ENCODE results near the gene HNRNPD. TPM values are rescaled to one million over a fixed set of nuclear protein-coding genes. Genes with fewer than 3 reads are reported as not detected.

HNRNPD gene
- polyA plus RNA-seq, 1 donor from 2014 or later, result 144 TPM

DNA sequence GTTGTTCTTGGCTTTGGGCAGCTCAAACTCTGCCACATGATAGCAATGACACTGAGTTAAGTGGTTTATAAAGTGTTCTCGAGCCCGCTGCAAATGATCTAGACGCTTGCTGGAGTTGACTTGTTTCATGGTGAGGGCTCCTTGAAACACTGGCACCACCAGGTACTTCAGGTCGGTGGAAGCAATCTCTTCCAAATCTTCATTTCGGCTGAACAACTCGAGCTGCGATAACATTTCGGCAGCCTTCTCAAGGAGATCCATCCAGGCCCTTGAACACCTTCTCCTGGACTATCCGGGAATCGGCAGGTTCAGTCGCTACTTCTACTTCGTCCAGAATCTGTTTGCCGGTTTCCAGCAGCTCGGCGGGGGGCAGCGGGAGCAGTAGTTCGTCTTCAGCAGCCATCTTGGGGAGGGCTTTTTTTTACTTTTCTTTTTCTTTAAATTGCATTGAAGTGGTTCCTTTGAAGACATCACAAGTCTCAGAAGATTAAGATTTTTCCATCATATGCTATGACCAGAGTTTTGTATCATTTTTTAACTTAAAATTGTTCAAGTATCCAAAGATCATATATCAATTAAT is 28.5 kb upstream of the HNRNPD start:
- H3K36me3 ChIP-seq (ENCODE audit: insufficient read depth, low read length), result no peaks in the 10 kb centered on the region
- H2AFZ ChIP-seq (ENCODE audit: low read depth, low read length), result no peak overlapping the region
- H3K27ac ChIP-seq (ENCODE audit: low read length), result no peak overlapping the region
- no peaks in the 10 kb centered on the region for H4K20me1 ChIP-seq (ENCODE audit: insufficient read depth)
- TF ChIP-seq POLR2AphosphoS5 (IDR thresholded peaks at IDR 0.05), result no peak
- no peak for TF ChIP-seq RAD21 (conservative IDR thresholded peaks at IDR 0.05)
- no peak for TF ChIP-seq EZH2 (IDR thresholded peaks at IDR 0.05; ENCODE audit: borderline replicate concordance, insufficient read depth, low read length, poor library complexity, severe bottlenecking)
- TF ChIP-seq REST (IDR thresholded peaks at IDR 0.05; ENCODE audit: borderline replicate concordance), result no peak
- TF ChIP-seq TAF1 (IDR thresholded peaks at IDR 0.05; ENCODE audit: low read depth), result no peak
- no peak for TF ChIP-seq SMC3 (conservative IDR thresholded peaks at IDR 0.05; ENCODE audit: poor library complexity)
- no peak for TF ChIP-seq MXI1 (conservative IDR thresholded peaks at IDR 0.05; ENCODE audit: poor library complexity, severe bottlenecking)
- TF ChIP-seq, protein P1, sequence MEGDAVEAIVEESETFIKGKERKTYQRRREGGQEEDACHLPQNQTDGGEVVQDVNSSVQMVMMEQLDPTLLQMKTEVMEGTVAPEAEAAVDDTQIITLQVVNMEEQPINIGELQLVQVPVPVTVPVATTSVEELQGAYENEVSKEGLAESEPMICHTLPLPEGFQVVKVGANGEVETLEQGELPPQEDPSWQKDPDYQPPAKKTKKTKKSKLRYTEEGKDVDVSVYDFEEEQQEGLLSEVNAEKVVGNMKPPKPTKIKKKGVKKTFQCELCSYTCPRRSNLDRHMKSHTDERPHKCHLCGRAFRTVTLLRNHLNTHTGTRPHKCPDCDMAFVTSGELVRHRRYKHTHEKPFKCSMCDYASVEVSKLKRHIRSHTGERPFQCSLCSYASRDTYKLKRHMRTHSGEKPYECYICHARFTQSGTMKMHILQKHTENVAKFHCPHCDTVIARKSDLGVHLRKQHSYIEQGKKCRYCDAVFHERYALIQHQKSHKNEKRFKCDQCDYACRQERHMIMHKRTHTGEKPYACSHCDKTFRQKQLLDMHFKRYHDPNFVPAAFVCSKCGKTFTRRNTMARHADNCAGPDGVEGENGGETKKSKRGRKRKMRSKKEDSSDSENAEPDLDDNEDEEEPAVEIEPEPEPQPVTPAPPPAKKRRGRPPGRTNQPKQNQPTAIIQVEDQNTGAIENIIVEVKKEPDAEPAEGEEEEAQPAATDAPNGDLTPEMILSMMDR (IDR thresholded peaks at IDR 0.05; ENCODE audit: poor library complexity, severe bottlenecking), result no peak
- no peak for TF ChIP-seq EP300 (conservative IDR thresholded peaks at IDR 0.05; ENCODE audit: poor library complexity, severe bottlenecking)
- H3K4me3 ChIP-seq (ENCODE audit: low read length), result no peak overlapping the region
- no peaks in the 10 kb centered on the region for H3F3A ChIP-seq (ENCODE audit: insufficient read depth, low read length, poor library complexity, severe bottlenecking)
- no peaks in the 10 kb centered on the region for H3K9me3 ChIP-seq (ENCODE audit: low read length)
- no peaks in the 10 kb centered on the region for H3K79me2 ChIP-seq (replicated peaks; ENCODE audit: insufficient read depth, low read length)
- H3K4me2 ChIP-seq (ENCODE audit: low read length), result no peak overlapping the region
- no peaks in the 10 kb centered on the region for H3K9me2 ChIP-seq (ENCODE audit: insufficient read depth, low read length)
- H3K27me3 ChIP-seq (ENCODE audit: insufficient read depth, low read depth, low read length), result no peaks in the 10 kb centered on the region
- H3K9ac ChIP-seq (ENCODE audit: low read length), result no peak overlapping the region

GRCh38 chr4:82401600-82401999 is 27.8 kb upstream of the HNRNPD start:
- TF ChIP-seq POLR2AphosphoS5 (IDR thresholded peaks at IDR 0.05) (no peak), MXI1 (conservative IDR thresholded peaks at IDR 0.05; ENCODE audit: poor library complexity, severe bottlenecking) (no peak), RAD21 (conservative IDR thresholded peaks at IDR 0.05) (no peak), SMC3 (conservative IDR thresholded peaks at IDR 0.05; ENCODE audit: poor library complexity) (no peak), EP300 (conservative IDR thresholded peaks at IDR 0.05; ENCODE audit: poor library complexity, severe bottlenecking) (no peak), TAF1 (IDR thresholded peaks at IDR 0.05; ENCODE audit: low read depth) (no peak), REST (IDR thresholded peaks at IDR 0.05; ENCODE audit: borderline replicate concordance) (no peak), EZH2 (IDR thresholded peaks at IDR 0.05; ENCODE audit: borderline replicate concordance, insufficient read depth, low read length, poor library complexity, severe bottlenecking) (no peak)
- TF ChIP-seq, protein P1 (IDR thresholded peaks at IDR 0.05; ENCODE audit: poor library complexity, severe bottlenecking), result no peak
- Histone ChIP-seq H4K20me1 (ENCODE audit: insufficient read depth) (no peaks in the 10 kb centered on the region), H2AFZ (ENCODE audit: low read depth, low read length) (no peak overlapping the region), H3F3A (ENCODE audit: insufficient read depth, low read length, poor library complexity, severe bottlenecking) (no peaks in the 10 kb centered on the region), H3K36me3 (ENCODE audit: insufficient read depth, low read length) (no peaks in the 10 kb centered on the region), H3K4me2 (ENCODE audit: low read length) (no peak overlapping the region), H3K9me2 (ENCODE audit: insufficient read depth, low read length) (no peaks in the 10 kb centered on the region), H3K9me3 (ENCODE audit: low read length) (no peaks in the 10 kb centered on the region), H3K27me3 (ENCODE audit: insufficient read depth, low read depth, low read length) (no peaks in the 10 kb centered on the region), H3K79me2 (replicated peaks; ENCODE audit: insufficient read depth, low read length) (no peaks in the 10 kb centered on the region), H3K4me3 (ENCODE audit: low read length) (no peak overlapping the region), H3K9ac (ENCODE audit: low read length) (no peak overlapping the region), H3K27ac (ENCODE audit: low read length) (no peak overlapping the region)
